Muscle of leg (tissue), 11 donors: Measurements from ENCODE around the gene SEMA6D. TPM values are rescaled to one million over a fixed set of nuclear protein-coding genes. Genes with fewer than 3 reads are reported as not detected.

ENCODE experiments used
- DNase-seq: peaks from one replicate; pipeline ENCODE4 v3.0.0; 2013
- H3K27ac ChIP-seq: one replicate; pipeline ENCODE4 v1.5.1; 2013; ENCODE audit warnings: mild to moderate bottlenecking, low read length, control low read depth
- H3K27me3 ChIP-seq: one replicate; pipeline ENCODE4 v1.6.1; 2013; ENCODE audit warnings: low read length; ENCODE audit not compliant: control insufficient read depth, insufficient read depth
- H3K36me3 ChIP-seq: one replicate; pipeline ENCODE4 v1.6.1; 2013; ENCODE audit warnings: low read length; ENCODE audit not compliant: control insufficient read depth, insufficient read depth
- H3K4me1 ChIP-seq: one replicate; pipeline ENCODE4 v1.6.1; 2013; ENCODE audit warnings: low read length; ENCODE audit not compliant: control insufficient read depth, insufficient read depth
- H3K4me3 ChIP-seq: one replicate; pipeline ENCODE4 v1.5.1; 2013; ENCODE audit warnings: low read length, control low read depth
- H3K9me3 ChIP-seq: replicated peaks from 2 replicates; pipeline ENCODE4 v1.6.1; 2013; ENCODE audit warnings: low read depth, low read length; ENCODE audit not compliant: control insufficient read depth
- WGBS: methylation state at CpG from one replicate; pipeline ENCODE4 v1.1.5; 2013; ENCODE audit warnings: missing lambda C conversion rate; ENCODE audit not compliant: insufficient coverage; 5-methylcytosine and 5-hydroxymethylcytosine counted together
- polyA plus RNA-seq, 8 donors: library from polyadenylated mRNA; unstranded; fragments of 120-200 nt; gene quantifications; one replicate each; pipeline versions ENCODE4 v1.2.1 to v1.2.3, GENCODE V29; 2013; ENCODE audit warnings: inconsistent platforms in 1 of 8, low replicate concordance in 1 of 8; ENCODE audit not compliant: insufficient read length in 8 of 8, insufficient read depth in 1 of 8
- total RNA-seq: library from RNA; stranded (reverse); fragments of 120-200 nt; gene quantifications from one replicate; pipeline ENCODE4 v1.2.4, GENCODE V29; 2013

The SEMA6D gene
- total and polyA plus RNA-seq, 9 donors = 35.0 to 69.5 (median 44.9) TPM

GRCh38 chr15:47688573-47689086 is 28.7 kb upstream of the SEMA6D start:
- no CpG with 5 or more reads among the region's 4 CpGs for WGBS
- H3K4me1 ChIP-seq = no peaks in the 10 kb centered on the region

GRCh38 chr15:47689660-47690059 is 27.6 kb upstream of the SEMA6D start:
- no peak overlapping the region for H3K27ac ChIP-seq
- no peaks in the 10 kb centered on the region for H3K27me3 ChIP-seq
- no peak for DNase-seq
- H3K4me1 ChIP-seq = no peaks in the 10 kb centered on the region
- WGBS = 78% methylated on average over 1 of the region's 4 CpGs
- no peak overlapping the region for H3K4me3 ChIP-seq
- no peaks in the 10 kb centered on the region for H3K9me3 ChIP-seq
- no peaks in the 10 kb centered on the region for H3K36me3 ChIP-seq

More at GRCh38 chr15:47688573-47689086, 28.7 kb upstream of the SEMA6D start:
- no peaks in the 10 kb centered on the region for H3K27me3 ChIP-seq
- DNase-seq = no peak
- no peaks in the 10 kb centered on the region for H3K36me3 ChIP-seq
- H3K27ac ChIP-seq = no peak overlapping the region
- H3K4me3 ChIP-seq = no peak overlapping the region
- H3K9me3 ChIP-seq = no peaks in the 10 kb centered on the region

- Histone ChIP-seq H3K4me1 (peaks cover 2% of the 10 kb centered on the region), H3K27me3 (no peaks in the 10 kb centered on the region), H3K4me3 (no peak overlapping the region), H3K36me3 (no peaks in the 10 kb centered on the region), H3K27ac (no peak overlapping the region), H3K9me3 (no peaks in the 10 kb centered on the region)
- DNase-seq = no peak
- no CpG with 5 or more reads among the region's 2 CpGs for WGBS
These were observed 25.4 kb upstream of the SEMA6D start for GRCh38 chr15:47691882-47692281.

DNA sequence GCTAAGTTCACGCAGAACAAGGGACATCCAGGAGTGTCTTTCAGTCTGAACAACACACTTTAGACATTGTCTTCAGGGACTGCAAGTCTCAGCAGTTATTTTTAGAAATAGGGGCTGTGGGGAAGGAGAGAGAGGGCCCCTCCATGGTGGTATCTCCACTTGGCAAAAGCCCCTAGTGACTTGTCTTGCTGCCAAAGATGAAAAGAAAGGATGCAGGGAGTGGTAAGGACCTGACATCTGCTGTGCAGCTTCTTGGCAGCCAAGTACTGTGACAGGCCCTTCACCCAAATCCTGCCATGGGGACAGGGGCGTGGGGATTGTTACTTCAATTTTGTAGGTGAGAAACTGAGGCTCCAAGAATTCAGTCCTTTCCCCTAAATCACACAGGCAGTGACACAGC is 21.0 kb upstream of the SEMA6D start:
- H3K9me3 ChIP-seq = no peaks in the 10 kb centered on the region
- H3K27ac ChIP-seq = no peak overlapping the region
- no peaks in the 10 kb centered on the region for H3K27me3 ChIP-seq
- no peak overlapping the region for H3K4me3 ChIP-seq
- WGBS = no CpG with 5 or more reads among the region's 2 CpGs
- no peaks in the 10 kb centered on the region for H3K36me3 ChIP-seq
- no peak for DNase-seq
- peaks cover 5% of the 10 kb centered on the region for H3K4me1 ChIP-seq

- no peak for DNase-seq
- Histone ChIP-seq H3K4me3 (no peak overlapping the region), H3K4me1 (no peaks in the 10 kb centered on the region), H3K27ac (no peak overlapping the region), H3K9me3 (no peaks in the 10 kb centered on the region), H3K36me3 (no peaks in the 10 kb centered on the region), H3K27me3 (no peaks in the 10 kb centered on the region)
- WGBS = 82% methylated on average over 3 of the region's 8 CpGs
These were observed 11.9 kb upstream of the SEMA6D start for GRCh38 chr15:47705281-47705997.

GRCh38 chr15:47707391-47707790 is 9.9 kb upstream of the SEMA6D start:
- no peak overlapping the region for H3K4me3 ChIP-seq
- H3K4me1 ChIP-seq = no peaks in the 10 kb centered on the region
- no peaks in the 10 kb centered on the region for H3K36me3 ChIP-seq
- no peak overlapping the region for H3K27ac ChIP-seq
- 83% methylated on average over 1 of the region's 5 CpGs for WGBS
- no peaks in the 10 kb centered on the region for H3K9me3 ChIP-seq
- H3K27me3 ChIP-seq = no peaks in the 10 kb centered on the region
- no peak for DNase-seq

DNA sequence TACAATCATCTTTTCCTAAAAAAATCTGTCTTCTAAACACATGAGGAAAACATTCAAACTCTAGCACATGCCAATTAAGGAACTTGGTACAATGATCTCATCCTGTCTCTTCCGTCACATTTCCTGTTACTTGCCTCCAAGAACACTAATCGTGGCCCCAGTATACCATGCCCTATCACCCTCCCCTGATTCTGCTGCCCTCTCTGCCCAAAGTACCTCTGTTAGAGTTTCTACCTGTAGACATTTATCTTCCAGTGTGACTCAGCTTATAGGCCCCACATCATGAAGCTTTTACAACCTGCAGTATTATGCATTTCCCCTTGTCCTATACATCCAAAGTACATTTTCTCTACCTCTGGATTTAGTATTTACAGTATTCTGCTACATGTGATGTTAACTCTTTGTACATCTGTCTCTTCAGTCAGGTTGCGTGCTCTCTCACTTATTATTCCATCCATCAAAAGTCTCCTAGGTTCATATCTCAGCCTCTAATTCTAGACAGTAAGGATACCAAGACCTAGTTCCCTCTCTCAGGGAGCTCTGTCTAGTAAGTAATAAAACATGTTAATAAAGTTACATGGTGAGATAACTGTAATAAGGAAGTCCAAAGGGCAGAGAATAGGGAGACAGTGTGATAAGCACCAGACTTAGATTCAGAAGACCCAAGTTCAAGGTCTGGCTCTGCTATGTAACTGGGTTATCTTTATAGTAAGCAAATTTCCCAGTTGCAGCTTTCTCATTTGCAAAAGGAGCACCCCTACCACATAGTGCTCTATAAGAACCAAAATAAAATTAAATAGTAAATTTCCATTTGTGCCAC is 8.9 kb upstream of the SEMA6D start:
- peak; percentile 14 for DNase-seq
- H3K27ac ChIP-seq = no peak overlapping the region
- no peaks in the 10 kb centered on the region for H3K4me1 ChIP-seq
- H3K27me3 ChIP-seq = no peaks in the 10 kb centered on the region
- 65% methylated on average over 2 of the region's 3 CpGs for WGBS
- no peaks in the 10 kb centered on the region for H3K36me3 ChIP-seq
- H3K4me3 ChIP-seq = no peak overlapping the region
- no peaks in the 10 kb centered on the region for H3K9me3 ChIP-seq

- no peak overlapping the region for H3K27ac ChIP-seq
- H3K27me3 ChIP-seq = no peaks in the 10 kb centered on the region
- DNase-seq = no peak
- no peak overlapping the region for H3K4me3 ChIP-seq
- H3K9me3 ChIP-seq = no peaks in the 10 kb centered on the region
- H3K36me3 ChIP-seq = no peaks in the 10 kb centered on the region
- H3K4me1 ChIP-seq = peaks cover 10% of the 10 kb centered on the region
These were observed 5.7 kb upstream of the SEMA6D start for GRCh38 chr15:47711655-47712054.

DNA sequence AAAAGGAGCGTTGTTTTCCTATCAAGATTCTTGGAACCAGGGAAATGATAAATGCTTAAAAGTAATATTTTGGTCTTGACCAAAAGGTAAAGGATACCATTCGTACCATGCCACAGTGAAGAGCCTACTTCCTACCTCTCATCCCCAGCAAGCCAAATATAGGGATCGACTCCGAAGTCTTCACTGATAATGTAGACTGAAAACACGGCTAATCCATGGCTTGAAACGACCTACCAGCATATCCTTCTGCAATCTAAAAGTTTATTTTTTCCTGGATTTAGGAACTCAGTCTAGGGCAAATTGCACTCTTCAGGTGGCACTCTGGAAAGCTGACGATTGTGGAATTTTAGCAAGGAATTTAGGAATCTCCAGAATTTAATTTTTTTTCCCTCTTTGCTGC is 1.9 kb upstream of the SEMA6D start:
- Histone ChIP-seq H3K27me3 (peaks cover 7% of the 10 kb centered on the region), H3K4me3 (no peak overlapping the region), H3K9me3 (no peaks in the 10 kb centered on the region), H3K36me3 (no peaks in the 10 kb centered on the region), H3K4me1 (peaks cover 11% of the 10 kb centered on the region), H3K27ac (peak overlapping the region; percentile 95)
- WGBS = 53% methylated on average over 3 of the region's 7 CpGs
- DNase-seq = no peak

GRCh38 chr15:47715856-47716445 is 1.4 kb upstream of the SEMA6D start:
- Histone ChIP-seq H3K27ac (peak overlapping the region; percentile 95), H3K9me3 (no peaks in the 10 kb centered on the region), H3K27me3 (peaks cover 7% of the 10 kb centered on the region), H3K36me3 (no peaks in the 10 kb centered on the region), H3K4me1 (peaks cover 11% of the 10 kb centered on the region), H3K4me3 (peak overlapping the region; percentile 10)
- DNase-seq = peak; percentile 83
- WGBS = 20% methylated on average over 1 of the region's 6 CpGs
